ENCODE results near the gene GOLGA3.

GOLGA3 gene

DNA sequence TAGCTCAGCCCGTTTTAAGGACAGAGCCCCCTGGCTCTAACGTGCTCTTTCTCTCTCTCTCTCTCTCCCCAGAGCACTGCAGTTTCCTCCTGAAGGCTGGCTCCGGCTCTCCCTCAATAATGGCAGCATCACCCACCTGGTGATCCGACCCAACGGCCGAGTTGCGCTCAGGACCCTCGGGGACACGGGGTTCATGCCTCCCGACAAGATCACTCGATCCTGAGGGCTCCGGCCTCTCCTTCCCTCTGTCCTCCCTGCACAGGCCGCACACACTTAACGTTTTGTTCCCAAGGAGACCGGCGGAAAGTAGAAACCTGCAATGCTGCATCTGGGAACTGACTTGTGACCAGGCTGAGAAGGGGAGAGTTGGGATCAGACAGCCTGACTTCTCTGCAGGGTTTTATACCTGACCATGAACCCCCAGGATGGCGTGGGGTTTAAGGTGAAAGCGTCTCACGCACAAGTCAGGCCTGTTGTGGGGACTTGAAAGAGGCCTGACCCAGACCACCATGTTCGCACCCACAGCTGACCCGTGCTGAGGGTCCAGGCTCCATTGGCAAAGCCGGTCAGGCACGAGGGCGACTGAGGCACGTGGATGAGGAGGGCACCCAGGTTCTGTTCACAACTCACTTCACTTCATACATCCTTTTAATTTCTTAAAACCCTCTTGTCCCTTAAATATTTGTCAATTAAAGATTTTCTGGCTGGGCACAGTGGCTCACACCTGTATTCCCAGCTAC is 107.9 kb downstream of the GOLGA3 start:
- DNase-seq (ENCODE audit: low spot score), result no peak

- no peak for DNase-seq (ENCODE audit: low spot score)
Observed at GRCh38 chr12:132719954-132720324, 108.7 kb downstream of the GOLGA3 start.

DNA sequence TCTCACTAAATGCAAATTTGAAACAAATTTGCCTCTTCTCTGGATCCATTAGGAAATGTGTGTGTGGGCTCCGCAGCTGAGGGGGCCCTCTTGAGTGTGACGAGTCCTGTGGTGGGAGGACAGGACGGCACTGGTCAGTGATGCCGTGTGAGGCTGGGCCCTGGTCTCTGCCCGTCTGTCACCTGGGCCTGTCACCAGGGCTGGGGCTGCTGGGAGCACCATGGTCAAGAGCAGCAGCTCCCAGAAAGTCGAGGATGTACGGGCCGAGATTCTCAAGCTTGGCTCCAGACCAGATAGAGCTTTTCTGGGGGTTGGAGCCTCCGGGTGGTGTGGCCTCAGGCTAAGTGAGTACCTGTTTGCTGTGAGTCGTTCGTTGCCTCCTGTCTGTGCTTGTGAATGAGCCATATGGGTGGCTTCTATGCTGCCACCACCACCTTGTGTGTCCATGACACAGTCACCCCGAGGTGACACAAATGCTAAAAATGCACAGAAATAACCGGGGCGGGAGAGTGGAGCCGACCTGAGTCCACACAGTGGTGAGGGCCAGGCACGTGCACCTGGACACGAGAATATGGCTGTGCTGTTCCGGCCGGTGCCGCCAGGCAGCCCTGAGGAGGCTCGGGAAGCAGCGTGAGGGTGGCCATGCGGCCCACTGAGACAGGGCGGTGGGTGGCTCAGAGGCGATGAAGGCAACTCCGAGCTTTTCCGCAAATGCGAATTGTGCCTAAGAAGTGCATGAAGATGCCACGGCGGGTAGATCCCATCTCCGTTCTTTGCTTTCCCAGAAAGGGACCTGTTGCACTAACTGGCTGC is 109.3 kb downstream of the GOLGA3 start:
- DNase-seq (ENCODE audit: low spot score), result no peak
